DND-41 (cell line): Measurements from ENCODE around the gene MARK2.

Experiments
- ATAC-seq: fragments of 200-7000 bp; cut with Tn5 transposase; 3 replicates; pipeline ENCODE4 v1.9.1; 2021; ENCODE audit warnings: low read depth; ENCODE audit not compliant: insufficient read depth
- DNase-seq: peaks from one replicate; pipeline ENCODE4 v3.0.0-alpha.2; 2020
- H2AFZ ChIP-seq: 2 replicates; pipeline ENCODE4 v1.6.0; 2012; ENCODE audit warnings: low read depth, low read length
- H3K27ac ChIP-seq: 2 replicates; pipeline ENCODE4 v1.5.1; 2012; ENCODE audit warnings: low read length, inconsistent platforms
- H3K27me3 ChIP-seq: fragments of 200-600 bp; sonication (generic); 2 replicates; pipeline ENCODE4 v1.6.0; 2012; ENCODE audit warnings: low read length, mild to moderate bottlenecking, inconsistent platforms; ENCODE audit not compliant: insufficient read depth, poor library complexity
- H3K36me3 ChIP-seq: 2 replicates; pipeline ENCODE4 v1.5.1; 2012; ENCODE audit warnings: low read length, inconsistent platforms; ENCODE audit not compliant: insufficient read depth
- H3K4me1 ChIP-seq: 2 replicates; pipeline ENCODE4 v1.5.1; 2012; ENCODE audit warnings: mild to moderate bottlenecking, low read length; ENCODE audit not compliant: insufficient read depth
- H3K4me2 ChIP-seq: 2 replicates; pipeline ENCODE4 v1.6.0; 2012; ENCODE audit warnings: mild to moderate bottlenecking, moderate library complexity, low read length, inconsistent platforms; ENCODE audit not compliant: insufficient read depth
- H3K4me3 ChIP-seq, 2 experiments: fragments of 200-600 bp in 1 of 2; shearing (Covaris generic) in 1 of 2; 2 replicates each; pipeline ENCODE4 v1.5.1; 2012 to 2016; ENCODE audit warnings: inconsistent platforms in 2 of 2, low read length in 2 of 2, mild to moderate bottlenecking in 2 of 2, low read depth in 1 of 2, moderate library complexity in 1 of 2
- H3K79me2 ChIP-seq: 2 replicates; pipeline ENCODE4 v1.6.0; 2012; ENCODE audit warnings: low read length, inconsistent platforms; ENCODE audit not compliant: insufficient read depth
- H3K9ac ChIP-seq: 2 replicates; pipeline ENCODE4 v1.6.0; 2012; ENCODE audit warnings: low read depth, mild to moderate bottlenecking, inconsistent platforms, low read length, moderate library complexity
- H3K9me3 ChIP-seq: 2 replicates; pipeline ENCODE4 v1.5.1; 2012; ENCODE audit warnings: low read length, moderate library complexity, mild to moderate bottlenecking, inconsistent platforms; ENCODE audit not compliant: insufficient read depth, severe bottlenecking
- H4K20me1 ChIP-seq: 2 replicates; pipeline ENCODE4 v1.6.0; 2012; ENCODE audit warnings: low read length; ENCODE audit not compliant: insufficient read depth
- EZH2 ChIP-seq: IDR thresholded peaks from 3 replicates; pipeline ENCODE4 v1.6.1; 2012; ENCODE audit warnings: borderline replicate concordance, low read depth, mild to moderate bottlenecking, moderate library complexity, low read length, inconsistent platforms; ENCODE audit not compliant: severe bottlenecking
- TF ChIP-seq, protein P1 (sequence below): IDR thresholded peaks from 2 replicates; pipeline ENCODE4 v1.5.1; 2012; ENCODE audit warnings: borderline replicate concordance, low read length, moderate library complexity, mild to moderate bottlenecking; ENCODE audit not compliant: poor library complexity, severe bottlenecking; ENCODE audit errors: extremely low read depth

The MARK2 gene

DNA sequence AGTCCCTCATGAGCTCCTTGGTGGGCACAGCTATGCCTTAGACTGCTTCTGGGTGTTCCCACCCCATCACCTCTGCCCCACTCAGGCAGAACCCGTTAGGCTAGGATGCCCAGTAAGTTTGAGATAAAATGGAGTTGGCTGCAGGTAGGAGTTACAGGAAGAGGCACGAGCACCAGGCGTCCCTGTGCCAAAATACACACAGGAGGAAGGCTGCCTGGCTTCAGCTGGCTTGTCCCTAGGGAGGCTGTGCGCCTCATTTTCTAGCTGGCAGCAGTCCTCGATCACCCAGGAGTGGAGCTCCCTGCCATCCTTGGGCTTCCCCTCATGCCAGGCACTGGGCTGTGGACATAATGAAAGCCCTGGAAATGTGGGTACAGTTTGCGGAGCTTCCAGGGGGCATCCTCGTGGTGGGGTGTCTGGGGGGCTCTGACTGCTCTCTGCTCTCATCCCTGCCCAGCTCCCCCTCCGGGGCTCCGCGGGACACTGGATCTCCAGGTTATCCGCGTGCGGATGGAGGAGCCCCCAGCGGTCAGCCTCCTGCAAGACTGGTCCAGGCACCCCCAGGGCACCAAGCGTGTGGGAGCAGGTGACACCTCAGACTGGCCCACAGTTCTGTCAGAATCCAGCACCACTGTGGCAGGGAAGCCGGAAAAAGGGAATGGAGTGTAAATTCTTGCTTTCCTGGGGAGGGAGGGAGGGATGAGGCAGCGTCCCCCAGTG, 12.3 kb upstream of the MARK2 start:
- H3K4me2 ChIP-seq, result no peak overlapping the region
- no peak overlapping the region for H2AFZ ChIP-seq
- TF ChIP-seq, protein P1, sequence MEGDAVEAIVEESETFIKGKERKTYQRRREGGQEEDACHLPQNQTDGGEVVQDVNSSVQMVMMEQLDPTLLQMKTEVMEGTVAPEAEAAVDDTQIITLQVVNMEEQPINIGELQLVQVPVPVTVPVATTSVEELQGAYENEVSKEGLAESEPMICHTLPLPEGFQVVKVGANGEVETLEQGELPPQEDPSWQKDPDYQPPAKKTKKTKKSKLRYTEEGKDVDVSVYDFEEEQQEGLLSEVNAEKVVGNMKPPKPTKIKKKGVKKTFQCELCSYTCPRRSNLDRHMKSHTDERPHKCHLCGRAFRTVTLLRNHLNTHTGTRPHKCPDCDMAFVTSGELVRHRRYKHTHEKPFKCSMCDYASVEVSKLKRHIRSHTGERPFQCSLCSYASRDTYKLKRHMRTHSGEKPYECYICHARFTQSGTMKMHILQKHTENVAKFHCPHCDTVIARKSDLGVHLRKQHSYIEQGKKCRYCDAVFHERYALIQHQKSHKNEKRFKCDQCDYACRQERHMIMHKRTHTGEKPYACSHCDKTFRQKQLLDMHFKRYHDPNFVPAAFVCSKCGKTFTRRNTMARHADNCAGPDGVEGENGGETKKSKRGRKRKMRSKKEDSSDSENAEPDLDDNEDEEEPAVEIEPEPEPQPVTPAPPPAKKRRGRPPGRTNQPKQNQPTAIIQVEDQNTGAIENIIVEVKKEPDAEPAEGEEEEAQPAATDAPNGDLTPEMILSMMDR, result no peak
- no peak for TF ChIP-seq EZH2
- H3K9me3 ChIP-seq, result no peaks in the 10 kb centered on the region
- DNase-seq (no peak), ATAC-seq (no peak)
- no peak overlapping the region for H3K9ac ChIP-seq
- H3K36me3 ChIP-seq, result peaks cover 60% of the 10 kb centered on the region
- no peaks in the 10 kb centered on the region for H3K4me1 ChIP-seq
- H3K27ac ChIP-seq, result no peak overlapping the region
- no peaks in the 10 kb centered on the region for H3K79me2 ChIP-seq
- H3K27me3 ChIP-seq, result no peaks in the 10 kb centered on the region
- peaks cover 9% of the 10 kb centered on the region; the same call in 1 of the 2 replicates for H4K20me1 ChIP-seq
- no peak overlapping the region for H3K4me3 ChIP-seq

DNA sequence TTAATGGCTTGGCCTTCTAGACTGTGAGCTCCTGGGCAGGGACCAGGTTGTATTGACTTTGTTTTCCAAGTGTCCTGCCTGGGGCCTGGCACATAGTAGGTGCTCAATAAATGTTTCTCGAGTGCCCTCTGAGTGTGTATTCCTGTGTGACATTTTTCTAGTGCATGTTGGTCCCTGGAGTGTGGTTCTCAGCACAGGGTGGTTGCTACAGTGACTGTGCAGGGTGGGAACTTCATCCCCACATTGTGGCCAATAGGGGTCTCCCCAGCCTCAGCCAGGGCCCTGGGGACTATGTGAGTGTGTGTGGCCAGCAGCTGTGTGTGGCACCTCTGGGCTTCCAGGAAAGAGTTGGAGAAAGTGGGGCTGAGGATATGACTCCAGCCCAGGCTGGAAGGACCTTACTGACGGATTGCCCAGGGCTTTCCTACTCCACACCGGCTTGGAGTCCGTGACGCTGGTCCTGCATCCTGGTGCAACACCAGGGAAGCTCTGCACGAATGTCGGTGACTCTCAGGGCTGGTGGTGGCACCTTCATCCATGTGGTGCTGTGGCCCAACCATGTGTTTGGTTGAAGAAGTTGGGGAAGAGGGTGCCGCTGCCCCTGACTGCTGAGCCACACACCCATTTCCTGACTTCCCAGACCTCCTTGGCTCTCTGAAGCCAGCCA, 9.0 kb upstream of the MARK2 start:
- H3K4me1 ChIP-seq, result no peaks in the 10 kb centered on the region
- peaks cover 30% of the 10 kb centered on the region for H3K36me3 ChIP-seq
- DNase-seq, result peak; percentile 49
- H3K27me3 ChIP-seq, result no peaks in the 10 kb centered on the region
- H3K9ac ChIP-seq, result no peak overlapping the region
- peaks cover 9% of the 10 kb centered on the region; the same call in 1 of the 2 replicates for H4K20me1 ChIP-seq
- H2AFZ ChIP-seq, result no peak overlapping the region
- H3K4me3 ChIP-seq, result no peak overlapping the region
- no peak overlapping the region for H3K27ac ChIP-seq
- peak; percentile 82 for ATAC-seq
- no peak overlapping the region for H3K4me2 ChIP-seq
- no peak for TF ChIP-seq EZH2
- TF ChIP-seq, protein P1, result peak; percentile 61
- H3K79me2 ChIP-seq, result no peaks in the 10 kb centered on the region
- no peaks in the 10 kb centered on the region for H3K9me3 ChIP-seq

DNA sequence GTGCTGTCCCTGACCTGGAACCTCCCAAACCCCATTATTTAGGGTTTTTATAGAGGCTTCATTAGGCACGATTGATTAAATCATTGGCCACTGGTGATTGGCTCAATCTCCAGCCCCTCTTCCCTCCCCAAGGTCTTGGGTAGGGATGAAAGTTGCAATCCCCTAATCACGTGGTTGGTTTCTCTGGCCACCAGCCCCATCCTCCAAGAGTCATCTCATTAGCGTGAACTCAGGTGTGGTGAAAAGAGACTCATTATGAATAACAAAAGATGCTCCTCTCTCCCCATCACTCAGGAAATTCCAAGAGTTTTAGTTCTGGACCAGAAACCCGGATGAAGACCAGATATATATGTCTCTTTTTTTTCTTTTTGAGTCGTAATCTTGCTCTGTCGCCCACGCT, 7.6 kb upstream of the MARK2 start:
- ATAC-seq (no peak), DNase-seq (no peak)
- Histone ChIP-seq H3K27ac (no peak overlapping the region), H3K9ac (no peak overlapping the region), H3K9me3 (no peaks in the 10 kb centered on the region), H3K4me1 (no peaks in the 10 kb centered on the region), H3K79me2 (no peaks in the 10 kb centered on the region), H3K4me3 (no peak overlapping the region), H3K36me3 (peaks cover 17% of the 10 kb centered on the region), H2AFZ (no peak overlapping the region), H4K20me1 (peaks cover 6% of the 10 kb centered on the region; the same call in 1 of the 2 replicates), H3K27me3 (no peaks in the 10 kb centered on the region), H3K4me2 (no peak overlapping the region)
- TF ChIP-seq, protein P1, result no peak
- no peak for TF ChIP-seq EZH2
